HL-60 (cell line): ENCODE measurements around the gene PTPRQ.

Source experiments
- CTCF ChIP-seq: IDR thresholded peaks from one replicate; pipeline ENCODE4 v1.5.1; 2011; ENCODE audit warnings: low read length, control low read depth, inconsistent platforms; ENCODE audit not compliant: insufficient read depth
- SPI1 ChIP-seq: IDR thresholded peaks from 2 replicates; pipeline ENCODE4 v1.6.1; 2012; ENCODE audit warnings: low read depth, mild to moderate bottlenecking, borderline replicate concordance

GRCh38 chr12:80596509-80596908 lies 152.5 kb downstream of the PTPRQ start:
- no peak for TF ChIP-seq CTCF
- no peak for TF ChIP-seq SPI1
